ENCODE results near the gene LBR.

Gene LBR

GRCh38 chr1:225430301-225430700 is 2.5 kb upstream of the LBR start:
- no peak for DNase-seq (ENCODE audit: low read depth)
- no peak for TF ChIP-seq CTCF (conservative IDR thresholded peaks at IDR 0.05; ENCODE audit: low read depth, low read length)
- H3K4me3 ChIP-seq (ENCODE audit: low read depth, low read length), result no peak overlapping the region

- no peak for DNase-seq (ENCODE audit: low read depth)
- H3K4me3 ChIP-seq (ENCODE audit: low read depth, low read length), result peak overlapping the region; percentile 85
- no peak for TF ChIP-seq CTCF (conservative IDR thresholded peaks at IDR 0.05; ENCODE audit: low read depth, low read length)
Measured at GRCh38 chr1:225428881-225429455, 1.1 kb upstream of the LBR start.

- peak; percentile 89 for DNase-seq (ENCODE audit: low read depth)
- peak overlapping the region; percentile 85 for H3K4me3 ChIP-seq (ENCODE audit: low read depth, low read length)
- no peak for TF ChIP-seq CTCF (conservative IDR thresholded peaks at IDR 0.05; ENCODE audit: low read depth, low read length)
Measured at GRCh38 chr1:225428068-225428880, 436 bp upstream of the LBR start.

GRCh38 chr1:225426395-225427234 is 1.2 kb downstream of the LBR start:
- DNase-seq (ENCODE audit: low read depth), result peak; percentile 25
- H3K4me3 ChIP-seq (ENCODE audit: low read depth, low read length), result peak overlapping the region; percentile 85
- no peak for TF ChIP-seq CTCF (conservative IDR thresholded peaks at IDR 0.05; ENCODE audit: low read depth, low read length)

GRCh38 chr1:225425201-225425786 is 2.5 kb downstream of the LBR start:
- DNase-seq (ENCODE audit: low read depth), result peak; percentile 15
- no peak for TF ChIP-seq CTCF (conservative IDR thresholded peaks at IDR 0.05; ENCODE audit: low read depth, low read length)
- H3K4me3 ChIP-seq (ENCODE audit: low read depth, low read length), result no peak overlapping the region

GRCh38 chr1:225424562-225425200 is 3.2 kb downstream of the LBR start:
- no peak for TF ChIP-seq CTCF (conservative IDR thresholded peaks at IDR 0.05; ENCODE audit: low read depth, low read length)
- DNase-seq (ENCODE audit: low read depth), result peak; percentile 14
- H3K4me3 ChIP-seq (ENCODE audit: low read depth, low read length), result no peak overlapping the region
